HG03139 (cell line): Measurements from ENCODE around the gene AKAP12.
"Not testable (repeated sequence)": the region's sequence is repeated elsewhere in the genome, so short reads cannot be mapped to it uniquely, and the experiment has no call there.

Source experiments
- ATAC-seq: cut with Tn5 transposase; IDR thresholded peaks from one replicate; pipeline ENCODE4 v1.9.1; 2021; ENCODE audit not compliant: unreplicated experiment

AKAP12 gene

GRCh38 chr6:151376440-151376839 is 136.7 kb downstream of the AKAP12 start:
- ATAC-seq = no peak

DNA sequence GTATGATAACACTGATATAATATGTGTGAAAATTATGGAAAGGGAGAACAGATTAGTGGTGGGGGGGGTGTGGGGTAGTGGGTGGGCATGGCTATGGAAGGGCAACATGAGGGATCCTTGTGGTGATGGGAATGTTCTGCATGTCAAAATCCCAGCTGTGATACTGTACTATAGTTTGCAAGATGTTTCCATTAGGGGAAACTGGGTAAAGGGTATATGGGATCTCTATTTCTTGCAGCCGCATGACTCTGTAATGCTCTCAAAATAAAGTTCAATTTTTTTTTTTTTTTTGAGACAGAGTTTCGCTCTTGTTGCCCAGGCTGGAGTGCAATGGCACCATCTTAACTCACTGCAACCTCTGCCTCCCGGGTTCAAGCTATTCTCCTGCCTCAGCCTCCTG is 137.3 kb downstream of the AKAP12 start:
- ATAC-seq = no peak

- peak; percentile 46 for ATAC-seq
Measured at GRCh38 chr6:151379933-151380847, 140.4 kb downstream of the AKAP12 start.

GRCh38 chr6:151380848-151381205 is 141.1 kb downstream of the AKAP12 start:
- ATAC-seq = peak; percentile 17

GRCh38 chr6:151381722-151382121 is 142.0 kb downstream of the AKAP12 start:
- no peak for ATAC-seq

DNA sequence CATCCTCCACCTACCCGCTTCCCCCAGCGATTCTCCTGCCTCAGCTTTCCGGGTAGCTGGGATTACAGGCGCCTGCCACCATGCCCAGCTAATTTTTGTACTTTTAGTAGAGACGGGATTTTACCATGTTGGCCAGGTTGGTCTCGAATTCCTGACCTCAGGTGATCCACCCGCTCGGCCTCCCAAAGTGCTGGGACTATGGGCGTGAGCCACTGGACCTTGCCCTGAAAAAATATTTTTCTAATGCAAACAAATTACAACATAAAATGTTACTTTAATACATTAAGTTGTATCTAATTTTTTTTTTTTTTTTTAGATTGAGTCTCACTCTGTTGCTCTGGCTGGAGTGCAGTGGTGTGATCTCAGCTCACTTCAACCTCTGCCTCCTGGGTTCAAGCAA is 142.9 kb downstream of the AKAP12 start:
- not testable (repeated sequence) for ATAC-seq

GRCh38 chr6:151384151-151384550 is 144.4 kb downstream of the AKAP12 start:
- ATAC-seq = no peak

- no peak for ATAC-seq
Measured at GRCh38 chr6:151385177-151385576, 145.4 kb downstream of the AKAP12 start.

DNA sequence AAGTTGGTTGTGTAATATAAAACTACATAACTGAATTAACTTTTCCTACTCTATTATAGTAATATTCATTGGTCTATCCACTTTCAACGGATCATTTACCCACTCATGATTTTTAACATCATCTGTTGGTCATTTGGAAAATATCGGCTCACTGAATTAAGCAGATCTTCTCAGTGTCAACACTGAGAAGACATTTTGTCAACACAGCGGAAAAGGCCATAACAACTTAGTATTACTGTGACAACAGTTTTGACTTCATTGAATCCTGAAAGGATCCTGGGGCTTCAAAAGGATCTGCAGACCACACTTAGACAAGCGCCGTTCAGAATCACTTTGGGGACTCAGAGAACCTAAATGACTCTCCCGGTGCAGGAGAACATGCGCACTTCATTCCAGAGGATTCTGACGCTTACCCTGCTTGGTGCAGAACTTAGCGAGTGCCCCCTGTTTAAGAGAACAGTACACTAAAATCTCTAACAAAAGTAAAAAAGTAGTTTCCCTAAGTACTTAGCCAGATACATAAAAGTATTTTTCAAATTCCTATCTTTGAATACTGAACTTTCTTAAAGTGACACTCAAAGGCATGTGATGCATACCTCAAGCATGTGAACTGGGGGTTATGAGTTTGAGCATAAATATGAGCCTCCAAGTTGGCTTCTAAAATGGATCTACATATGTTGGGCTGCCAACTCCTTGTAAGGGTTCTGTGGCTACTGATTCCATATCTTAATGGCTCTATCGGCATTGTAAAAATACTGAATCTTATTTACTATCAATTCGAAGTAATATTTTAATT is 147.6 kb downstream of the AKAP12 start:
- ATAC-seq = no peak

GRCh38 chr6:151388236-151388635 is 148.5 kb downstream of the AKAP12 start:
- ATAC-seq = no peak

GRCh38 chr6:151388997-151389617 is 149.3 kb downstream of the AKAP12 start:
- no peak for ATAC-seq

GRCh38 chr6:151389618-151390275 is 150.0 kb downstream of the AKAP12 start:
- ATAC-seq = peak; percentile 56

DNA sequence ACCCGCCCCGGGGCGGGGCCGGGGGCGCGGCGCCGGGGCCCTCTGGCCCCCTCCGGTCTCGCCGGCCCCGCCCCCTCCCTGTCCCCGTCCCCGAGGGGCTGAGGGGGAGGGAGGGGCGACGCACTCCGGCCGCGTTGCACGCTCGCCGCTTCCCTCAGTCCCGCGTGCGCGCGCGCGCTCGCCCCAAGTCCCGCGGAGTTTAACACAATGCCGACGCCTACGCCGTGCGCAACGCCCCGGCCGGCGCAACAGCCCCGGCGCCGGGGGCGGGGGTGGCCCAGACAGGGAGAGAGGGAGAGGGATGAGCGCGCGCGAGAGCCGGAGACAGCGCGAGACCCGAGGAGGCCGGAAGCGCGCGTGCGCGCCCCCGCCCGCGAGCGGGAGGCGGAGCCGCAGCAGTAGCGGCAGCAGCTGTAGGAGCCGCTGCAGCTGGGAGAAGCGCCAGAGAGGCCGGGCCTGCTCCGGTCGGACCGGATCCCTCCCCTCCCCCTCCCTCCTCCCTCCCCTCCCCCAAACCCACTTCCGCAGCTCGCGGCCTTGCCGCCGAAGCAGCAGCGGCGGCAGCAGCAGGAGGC is 150.6 kb downstream of the AKAP12 start:
- peak; percentile 78 for ATAC-seq

DNA sequence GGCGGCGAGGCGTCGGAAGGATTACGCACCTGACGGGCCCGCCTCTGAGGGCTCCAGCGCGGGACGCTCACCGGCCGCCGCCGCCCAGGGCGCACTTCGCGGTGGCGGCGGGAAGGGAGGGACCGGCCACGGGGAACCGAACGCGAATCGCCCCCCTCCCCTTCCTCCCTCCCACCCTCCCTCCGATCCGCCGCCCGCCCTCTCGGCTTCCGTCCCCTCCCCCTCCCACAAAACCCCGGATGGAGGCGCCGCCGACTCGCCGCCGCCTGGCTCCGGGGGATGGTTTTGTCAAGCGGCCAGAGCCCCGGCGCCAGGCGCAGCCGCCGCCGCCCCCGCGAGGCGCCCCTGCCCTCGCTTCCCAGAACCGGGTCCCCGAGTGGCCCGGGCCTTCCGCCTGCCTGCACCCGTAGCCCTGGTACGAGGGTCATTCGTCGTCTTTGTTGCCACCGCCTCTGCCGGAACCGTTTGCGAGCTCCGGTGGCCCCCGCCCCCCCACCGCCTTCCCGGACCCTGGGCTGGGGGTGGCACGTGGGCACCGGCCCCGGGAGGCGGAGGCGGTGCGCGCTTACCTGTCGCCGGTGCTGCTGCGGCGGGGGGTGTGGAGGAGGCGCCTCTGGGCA is 151.2 kb downstream of the AKAP12 start:
- ATAC-seq = peak; percentile 9

DNA sequence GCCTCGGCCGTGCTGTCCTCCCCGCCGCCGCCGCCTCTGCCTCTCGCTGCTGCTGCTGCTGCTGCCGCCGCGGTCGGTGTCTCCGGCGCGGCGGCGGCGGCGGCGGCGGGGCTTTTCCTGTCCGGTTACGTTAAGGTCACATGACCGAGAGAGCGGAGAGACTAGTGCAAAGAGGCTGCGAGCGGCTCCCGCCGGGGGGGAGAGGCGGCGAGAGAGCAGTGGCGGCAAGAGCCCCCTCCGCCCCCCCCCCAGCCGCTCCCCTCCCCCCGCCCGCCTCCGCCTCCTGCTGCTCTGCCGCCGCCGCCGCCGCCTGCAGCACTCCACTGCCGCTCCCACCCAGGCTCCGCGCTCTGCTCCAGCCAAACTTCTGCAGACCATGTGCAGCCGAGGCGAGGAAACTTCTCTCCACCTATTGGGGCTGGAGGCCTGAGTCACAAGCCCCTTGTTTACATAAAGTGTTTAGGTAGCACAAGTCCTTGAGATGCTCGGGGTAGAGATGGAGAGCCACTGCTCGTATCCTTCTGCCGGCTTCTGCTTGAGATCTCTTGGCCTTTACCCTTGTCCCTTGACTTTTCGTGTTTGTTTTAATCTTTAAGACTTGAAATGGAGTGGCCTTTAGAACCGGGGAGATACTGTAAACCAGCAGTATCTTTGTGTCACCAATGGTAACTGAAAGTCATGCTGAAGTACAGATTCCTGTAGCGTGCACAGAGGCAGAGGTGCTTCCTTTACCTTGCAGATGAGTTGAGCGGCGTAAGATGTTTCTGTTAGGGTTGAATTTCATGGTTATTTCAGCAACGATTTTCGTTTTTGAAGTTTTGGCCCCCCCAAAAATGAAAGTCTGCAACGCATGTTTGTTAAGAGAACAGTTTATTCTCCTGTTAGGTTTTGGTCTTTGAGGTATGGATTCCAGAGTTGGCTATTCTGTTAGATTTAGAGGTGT is 152.0 kb downstream of the AKAP12 start, which contains the start of gene ZBTB2:
Gene ZBTB2 (minus strand): TSS at position 89 of the 943 bp plus-strand sequence. CDS start 17,922 bp downstream, outside the sequence.
- peak; percentile 7 for ATAC-seq

GRCh38 chr6:151392427-151392826 is 152.7 kb downstream of the AKAP12 start:
- ATAC-seq = no peak

DNA sequence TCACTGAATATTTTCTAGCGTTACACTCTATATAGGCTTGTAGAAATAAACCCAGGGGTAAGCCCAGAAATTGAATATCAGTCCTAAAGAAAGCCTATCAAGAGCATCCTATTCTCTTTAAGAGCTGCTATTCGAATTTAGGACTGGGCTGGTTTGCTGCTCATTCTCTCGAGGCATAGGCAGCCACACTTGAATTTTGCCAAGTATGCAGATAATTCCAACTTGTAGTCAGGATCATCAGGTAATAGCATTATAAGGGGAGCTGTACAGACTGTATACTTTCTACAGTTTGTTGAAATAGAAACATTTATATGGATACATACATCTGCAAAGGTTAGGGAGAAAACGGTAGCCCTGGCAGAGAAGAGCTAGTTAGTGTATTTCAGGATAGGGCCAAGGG is 153.6 kb downstream of the AKAP12 start:
- no peak for ATAC-seq

DNA sequence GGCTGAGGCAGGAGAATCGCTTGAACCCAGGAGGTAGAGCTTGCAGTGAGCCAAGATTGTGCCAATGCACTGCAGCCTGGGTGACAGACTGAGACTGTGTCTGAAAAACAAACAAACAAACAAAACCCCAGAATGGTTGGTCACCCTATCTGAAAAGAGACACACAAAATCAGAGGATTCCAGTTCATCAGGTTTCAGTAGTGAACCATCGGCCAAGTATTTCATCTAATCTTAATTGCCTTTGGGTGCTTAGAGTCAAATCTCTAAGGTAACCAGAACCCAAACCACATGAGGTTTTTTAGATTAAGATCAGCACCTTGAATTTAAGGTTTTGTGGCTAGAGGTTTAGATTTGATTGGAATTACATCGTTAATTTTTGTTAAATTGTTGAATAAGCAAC is 159.9 kb downstream of the AKAP12 start:
- no peak for ATAC-seq

DNA sequence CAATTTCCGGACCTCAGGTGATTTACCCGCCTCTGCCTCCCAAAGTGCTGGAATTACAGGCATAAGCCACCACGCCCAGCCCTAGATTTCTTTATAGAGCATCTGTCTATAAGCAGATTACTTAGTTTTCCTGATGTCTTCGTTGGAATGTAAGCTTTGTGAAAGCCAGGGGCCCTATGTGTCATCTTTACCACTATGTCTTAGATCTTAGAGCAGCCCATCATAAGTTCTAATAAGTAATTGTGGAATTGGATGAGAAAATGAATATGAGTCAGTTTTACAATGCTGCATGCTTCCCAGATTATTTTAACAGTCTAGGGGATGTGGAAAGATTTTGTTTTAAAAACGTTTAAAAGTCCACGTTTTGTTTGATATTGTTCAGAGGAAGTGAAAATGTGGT is 160.7 kb downstream of the AKAP12 start:
- no peak for ATAC-seq
